NCI-H524 (cell line): Measurements from ENCODE around the gene ASTN1.
A peak's percentile ranks its signal among the peaks of the same experiment; 100 is the strongest.
"Not testable (repeated sequence)": the region's sequence is repeated elsewhere in the genome, so short reads cannot be mapped to it uniquely, and the experiment has no call there.

Experiments
- DNase-seq, 2 experiments: peaks; one replicate each; lab custom pipeline; 2025; lab: John Stamatoyannopoulos, UW

Gene ASTN1

DNA sequence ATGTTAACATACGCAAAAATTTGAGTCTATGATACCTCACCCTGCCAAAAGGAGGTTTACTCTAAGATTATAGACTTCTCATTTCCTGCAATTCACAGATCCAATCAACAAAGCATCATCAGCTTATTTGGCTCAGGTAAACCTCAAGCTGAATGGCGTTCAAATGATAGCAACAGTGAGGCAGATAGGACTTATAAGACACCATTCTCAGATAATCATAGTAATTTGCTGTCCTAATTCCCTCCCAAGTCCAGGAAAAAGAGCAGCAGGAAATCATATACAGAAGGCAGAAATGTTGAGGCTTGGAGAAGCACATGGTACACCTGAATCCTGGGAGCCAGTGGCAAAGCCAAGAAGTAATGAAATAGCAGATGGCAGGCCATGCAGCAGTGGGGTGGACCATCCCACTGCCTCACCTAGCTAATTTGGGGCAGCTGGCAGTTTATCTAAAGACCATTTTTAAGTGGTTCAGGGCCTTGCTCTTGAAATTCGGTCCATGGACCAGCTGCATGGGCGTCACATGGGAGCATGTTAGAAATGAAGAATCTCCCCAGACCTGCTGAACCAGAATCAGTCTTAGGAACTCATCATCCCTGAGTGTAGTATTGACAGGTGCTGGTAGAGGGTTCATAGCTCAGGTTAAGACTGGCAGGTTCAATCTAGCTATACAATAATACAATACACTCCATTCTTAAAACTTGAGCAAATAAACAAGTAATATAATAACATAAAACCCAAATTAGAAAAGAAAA, 57.7 kb downstream of the ASTN1 start:
- DNase-seq = peak; percentile 88 to 93

DNA sequence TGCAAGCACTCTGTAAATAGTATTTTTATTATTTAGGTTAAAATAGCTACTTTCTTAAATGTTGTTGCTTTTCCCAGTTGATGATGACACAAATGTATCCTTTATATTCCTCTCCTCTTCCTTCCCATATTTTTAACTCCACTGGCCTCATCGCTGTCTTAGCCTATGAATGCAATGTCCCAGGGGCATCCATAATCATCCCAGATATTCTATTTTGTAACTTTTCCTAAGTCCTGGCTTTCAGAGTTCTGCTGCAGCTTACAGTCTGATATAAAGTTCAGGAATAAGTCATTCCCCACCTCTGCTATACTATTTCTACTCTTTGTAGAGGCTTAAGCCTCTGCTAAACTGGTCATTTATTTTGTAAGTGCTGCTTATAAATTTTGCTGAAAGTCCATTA, 58.3 kb downstream of the ASTN1 start:
- no peak for DNase-seq

DNA sequence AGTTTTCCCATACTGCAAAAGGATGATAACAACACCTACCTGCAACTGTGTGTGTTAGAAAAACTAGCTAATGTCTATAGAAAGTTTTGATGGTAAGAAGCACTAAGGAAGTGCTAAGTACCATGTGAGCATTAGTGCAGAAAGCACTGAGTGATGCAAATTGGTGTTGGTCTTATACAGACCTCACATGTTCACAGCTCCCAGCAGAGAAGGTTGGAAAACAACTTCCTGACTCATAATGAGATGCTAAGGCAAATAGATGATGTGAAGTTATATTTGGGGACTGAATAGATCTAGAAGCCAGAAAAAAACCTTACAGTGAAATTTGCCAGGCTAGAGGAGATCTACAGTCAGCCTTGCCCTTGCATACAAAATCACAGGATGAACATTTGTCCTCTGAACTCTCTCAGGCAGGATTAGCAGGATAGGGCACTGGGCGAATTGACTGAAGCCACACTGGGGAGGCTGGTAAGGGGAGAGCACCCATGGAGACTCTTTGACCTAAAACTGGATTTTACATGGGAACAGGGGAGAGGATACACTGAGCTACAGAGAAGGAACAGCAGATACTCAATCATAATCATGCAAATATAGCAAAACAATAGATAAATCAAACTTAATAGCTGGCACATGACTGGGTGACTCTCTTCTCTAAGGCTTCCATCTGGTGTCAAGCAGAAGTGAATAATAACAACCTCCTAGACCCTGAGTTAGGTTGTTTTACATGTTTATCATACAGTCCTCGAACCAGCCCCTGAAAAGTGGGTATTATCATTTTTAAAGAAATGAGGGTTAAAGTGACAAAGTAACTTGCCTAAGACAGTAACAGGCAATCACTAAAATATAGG, 61.3 kb downstream of the ASTN1 start:
- DNase-seq = peak in 1 of 2 experiments; percentile 24

DNA sequence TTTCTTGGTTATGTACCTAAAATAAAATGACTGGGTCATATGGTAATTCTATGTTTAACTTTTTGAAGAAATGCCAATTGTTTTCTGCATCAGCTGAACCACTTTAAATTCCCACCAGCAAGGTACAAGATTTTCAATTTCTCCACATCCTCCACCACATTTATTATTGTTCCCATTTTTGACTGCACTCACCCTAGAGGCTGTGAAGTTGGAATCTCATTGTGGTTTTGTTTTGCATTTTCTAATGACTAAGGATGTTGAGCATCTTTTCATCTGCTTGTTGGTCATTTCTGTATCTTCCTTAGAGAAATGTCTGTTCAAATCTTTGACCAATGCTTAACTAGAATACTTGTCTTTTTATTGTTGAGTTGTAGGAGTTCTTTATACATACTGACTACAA, 72.5 kb downstream of the ASTN1 start:
- no peak for DNase-seq

DNA sequence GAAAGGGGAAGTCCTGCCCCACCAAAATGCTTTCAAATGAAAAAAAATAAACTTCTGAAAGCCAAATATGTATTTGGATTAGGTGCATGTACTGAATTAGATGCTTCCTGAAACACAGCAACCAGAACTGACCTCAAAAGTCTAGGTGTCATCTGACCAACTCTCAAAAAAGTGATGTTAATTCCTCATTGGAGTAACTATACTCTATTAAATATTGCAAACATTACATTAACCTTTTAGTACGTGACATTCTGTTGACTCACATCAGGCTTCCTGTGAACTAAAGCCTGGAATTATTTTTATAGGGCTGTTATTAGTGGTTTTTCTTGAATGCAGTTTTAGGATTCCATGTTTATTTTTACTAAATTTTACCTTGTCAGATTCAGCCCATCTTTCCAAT, 73.5 kb downstream of the ASTN1 start:
- DNase-seq = no peak

DNA sequence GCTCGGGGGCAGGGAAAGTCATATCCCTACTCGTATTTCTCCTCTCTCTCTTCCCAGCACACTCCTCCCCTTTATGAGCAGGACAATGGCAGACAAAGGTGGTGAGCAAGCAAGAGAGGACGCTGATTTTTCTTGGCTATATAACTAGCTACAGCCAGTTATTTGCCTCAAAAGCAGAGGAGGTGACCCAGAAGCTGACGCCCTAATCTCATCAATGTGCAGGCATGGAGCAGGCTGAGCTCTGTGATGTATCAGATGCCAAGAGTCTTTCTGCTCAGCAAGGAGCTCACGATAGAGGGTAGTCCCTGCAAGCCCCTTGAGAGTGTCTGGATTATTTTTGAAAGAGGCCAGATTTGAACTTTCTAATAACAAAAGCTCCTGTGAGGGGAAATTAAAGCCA, 75.5 kb downstream of the ASTN1 start:
- no peak for DNase-seq

DNA sequence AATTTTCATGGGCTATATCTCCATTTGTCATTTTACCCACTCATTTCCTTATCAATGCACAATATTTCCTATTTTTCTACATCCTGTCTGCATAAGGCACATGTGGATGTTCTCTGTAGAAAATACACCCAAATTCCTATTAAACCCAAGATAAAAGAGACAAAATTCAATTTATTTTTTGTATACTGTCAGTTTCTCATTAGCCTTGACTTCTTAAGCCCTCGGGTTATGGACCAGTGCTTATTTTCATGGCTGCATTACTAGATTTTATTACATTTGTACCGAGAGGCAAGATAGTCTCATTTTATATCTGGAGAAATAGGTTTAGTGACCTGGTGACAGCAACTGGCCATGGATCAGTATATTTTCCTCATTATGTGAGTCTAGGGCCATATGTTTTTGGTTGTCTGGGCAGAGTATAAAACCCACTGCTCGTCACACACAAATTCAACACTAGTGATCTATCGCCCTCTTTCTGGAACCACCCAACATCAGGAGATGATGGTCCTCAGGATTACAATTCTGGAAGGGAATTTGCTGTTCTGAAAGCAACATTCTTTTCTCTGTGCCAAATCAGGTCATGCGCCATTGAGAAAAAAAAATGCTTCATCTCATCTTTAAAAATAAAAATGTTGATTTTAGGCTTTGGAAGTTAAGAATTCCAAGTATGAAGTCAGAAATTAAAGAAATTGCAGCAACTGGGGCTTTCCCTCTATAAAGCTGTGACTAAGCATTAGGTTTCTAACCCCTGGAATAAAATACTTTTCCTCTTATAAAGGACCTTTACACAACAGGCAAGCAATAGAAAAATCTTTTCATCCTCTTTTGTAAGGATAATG, 81.4 kb downstream of the ASTN1 start:
- no peak for DNase-seq

DNA sequence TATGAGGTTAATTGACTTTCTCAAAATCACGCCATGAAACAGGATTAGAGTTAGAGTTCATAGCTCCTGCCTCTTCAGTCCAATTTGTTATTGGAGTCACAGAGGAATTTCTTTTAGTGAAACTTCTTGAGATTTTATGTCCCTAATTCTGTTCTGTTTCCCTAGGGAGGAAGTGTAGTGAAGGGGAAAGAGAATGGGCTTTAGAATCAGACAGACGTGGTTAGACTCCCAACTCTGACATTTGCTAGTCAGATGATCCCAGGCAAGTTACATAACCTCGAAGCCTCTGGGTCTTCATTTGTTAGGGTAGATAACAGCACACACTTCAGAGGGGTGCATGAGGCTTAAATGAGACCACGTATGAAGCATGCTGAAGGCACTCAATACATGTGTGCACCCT, 83.9 kb downstream of the ASTN1 start:
- no peak for DNase-seq

DNA sequence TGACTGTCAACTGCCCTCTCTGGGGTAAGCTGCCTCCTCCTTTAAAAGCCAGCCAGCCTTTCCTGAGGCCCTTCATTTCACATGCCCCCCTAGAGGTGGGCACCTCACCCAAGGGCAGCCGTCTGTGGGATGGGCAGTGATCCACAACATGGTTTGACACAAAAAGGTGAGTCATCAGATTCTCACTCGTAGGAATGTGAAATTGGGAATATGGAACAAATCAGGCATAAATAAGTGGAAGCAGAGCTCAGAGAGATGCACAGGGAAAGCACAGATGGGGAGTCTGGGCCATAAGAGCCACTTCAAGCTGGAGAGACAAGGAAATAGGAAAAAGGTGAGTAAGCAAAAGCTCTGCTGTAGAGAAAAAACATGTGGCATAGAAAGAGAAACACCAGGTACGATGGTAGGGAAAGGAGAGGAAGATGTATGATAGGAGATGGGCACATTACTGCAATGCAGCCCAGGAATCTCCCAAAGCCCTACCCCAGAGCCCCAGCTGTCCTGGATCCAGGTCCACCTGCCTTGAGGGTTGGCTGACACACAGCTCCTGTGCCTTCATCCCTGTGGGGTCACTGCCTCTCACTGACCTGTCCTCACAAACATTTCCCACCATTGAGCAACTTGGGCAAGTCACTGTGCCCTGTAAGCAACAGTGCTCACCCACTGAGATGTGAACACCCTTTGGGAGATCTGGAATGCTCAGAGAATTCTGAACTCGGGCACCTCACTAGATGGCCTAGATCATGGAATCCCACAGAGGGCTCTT, 86.6 kb downstream of the ASTN1 start:
- peak; percentile 42 to 72 for DNase-seq

DNA sequence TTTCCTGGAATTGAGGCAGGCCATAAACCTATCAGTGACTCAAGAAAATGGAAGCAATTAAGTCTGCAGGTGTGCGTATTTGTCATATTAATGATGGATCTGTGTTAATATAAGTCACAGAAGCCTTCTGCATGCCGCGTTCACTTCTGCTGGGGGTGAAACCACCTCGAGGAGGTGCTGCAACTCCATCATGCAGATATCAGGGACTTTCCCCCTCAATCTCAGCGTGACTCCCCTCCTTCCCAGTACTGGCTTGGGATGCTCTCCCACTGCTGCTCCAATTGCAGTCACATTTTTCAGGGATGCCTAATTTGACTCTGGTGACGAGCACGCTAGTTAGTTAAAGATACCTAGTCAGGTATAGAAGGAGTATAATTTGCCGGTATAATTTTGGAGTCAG, 87.5 kb downstream of the ASTN1 start:
- peak in 1 of 2 experiments; percentile 20 for DNase-seq

DNA sequence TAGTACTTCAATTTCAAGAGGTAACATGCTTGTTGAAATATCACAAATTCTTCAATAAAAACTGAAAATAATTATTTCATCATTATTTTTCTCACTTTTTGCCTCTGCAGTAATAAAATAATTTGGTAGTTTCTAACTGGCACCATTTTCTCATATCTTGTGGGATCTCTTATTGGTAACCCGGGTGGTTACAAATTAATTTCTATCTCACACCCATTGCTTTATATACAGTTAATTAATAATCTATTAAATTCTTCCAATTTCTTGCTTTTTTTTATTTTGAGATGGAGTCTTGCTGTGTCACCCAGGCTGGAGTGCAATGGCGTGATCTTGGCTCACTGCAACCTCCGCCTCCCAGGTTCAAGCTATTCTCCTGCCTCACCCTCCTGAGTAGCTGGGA, 89.7 kb downstream of the ASTN1 start:
- DNase-seq = not testable (repeated sequence)

DNA sequence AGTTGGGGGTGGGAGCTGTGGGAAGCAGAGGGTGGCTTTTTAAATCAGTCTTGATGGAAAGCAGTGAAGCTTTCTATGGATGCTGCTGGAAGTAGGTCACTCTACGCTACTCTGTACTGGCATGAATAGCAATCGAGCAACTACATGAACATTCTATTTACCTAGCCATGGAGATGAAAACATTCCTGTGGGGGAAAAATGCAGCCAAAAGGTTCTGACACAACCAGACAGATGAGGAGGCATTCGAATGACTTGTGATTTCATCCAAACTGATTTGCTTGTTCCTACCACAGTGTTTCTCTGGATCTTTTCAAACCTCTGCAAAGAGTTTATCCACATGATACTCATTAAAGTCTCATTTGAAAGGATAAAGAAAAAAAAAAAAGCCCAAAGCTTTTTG, 95.0 kb downstream of the ASTN1 start:
- no peak for DNase-seq

DNA sequence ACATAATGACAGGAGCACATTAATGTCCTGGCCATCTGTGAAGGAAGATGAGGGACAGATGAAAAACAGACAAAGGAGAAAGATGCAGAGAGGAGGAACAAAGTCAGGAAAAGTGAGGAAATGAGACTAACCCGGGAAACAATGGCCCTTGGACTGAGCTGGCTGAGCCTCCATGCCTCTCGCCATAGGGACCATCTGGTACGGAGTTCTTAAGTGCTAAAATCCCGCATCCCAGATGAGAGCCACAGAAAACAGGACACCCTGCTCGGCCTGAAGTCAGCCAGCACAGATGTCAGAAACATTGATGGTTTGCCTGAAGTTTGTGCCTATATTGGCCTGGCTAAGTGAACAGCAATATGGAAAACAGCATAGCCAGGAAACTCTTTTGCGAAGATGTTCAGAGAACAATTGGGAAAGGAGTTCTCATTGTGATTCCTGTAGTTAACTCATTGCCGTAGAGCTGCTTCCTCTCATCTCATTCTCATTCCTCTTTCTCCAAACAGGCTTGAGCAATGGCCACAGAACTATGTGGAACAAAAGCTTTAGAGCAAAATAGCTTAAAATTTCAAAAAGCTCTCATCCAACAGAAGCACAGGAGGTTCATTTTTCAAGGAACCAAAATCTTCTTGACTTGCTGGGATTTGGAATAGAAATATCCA, 96.6 kb downstream of the ASTN1 start:
- peak; percentile 93 to 95 for DNase-seq

DNA sequence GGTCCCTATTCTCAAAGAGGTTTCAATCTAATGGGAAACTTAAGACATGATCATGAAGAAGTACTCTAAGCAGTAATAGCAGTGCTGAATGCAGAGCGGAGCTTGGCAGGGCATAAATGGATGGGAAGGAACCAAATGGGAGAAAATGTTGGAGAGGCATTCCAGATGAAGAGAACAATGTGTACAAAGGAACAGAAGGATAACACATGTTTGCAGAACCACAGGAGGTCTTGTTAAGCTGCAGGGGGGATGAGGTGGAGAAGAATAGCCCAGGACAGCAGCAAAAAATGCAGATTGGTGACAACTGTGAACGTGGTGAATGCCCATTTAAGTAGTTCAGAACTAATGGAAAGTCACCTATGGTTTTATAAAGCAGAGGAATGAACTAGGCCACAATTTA, 99.1 kb downstream of the ASTN1 start:
- DNase-seq = no peak

DNA sequence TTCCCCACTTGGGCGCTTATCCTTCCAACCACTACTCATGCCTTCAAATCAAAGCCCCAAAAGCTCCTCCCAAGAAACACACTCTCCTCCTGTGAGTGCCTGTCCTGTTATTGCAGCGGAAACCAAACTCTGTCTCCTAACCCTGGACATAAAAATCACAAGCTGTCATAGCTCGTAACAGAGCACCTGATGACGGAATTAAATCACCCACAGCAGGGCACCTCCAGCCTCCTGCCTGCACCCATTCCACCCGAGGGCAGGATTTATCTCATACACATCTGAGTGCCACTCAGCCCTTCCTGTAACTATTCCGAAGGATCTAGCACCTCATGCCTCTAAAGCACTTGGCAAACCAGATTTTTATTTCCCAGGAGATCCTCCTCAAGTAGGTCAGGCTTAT, 100.9 kb downstream of the ASTN1 start:
- DNase-seq = no peak

DNA sequence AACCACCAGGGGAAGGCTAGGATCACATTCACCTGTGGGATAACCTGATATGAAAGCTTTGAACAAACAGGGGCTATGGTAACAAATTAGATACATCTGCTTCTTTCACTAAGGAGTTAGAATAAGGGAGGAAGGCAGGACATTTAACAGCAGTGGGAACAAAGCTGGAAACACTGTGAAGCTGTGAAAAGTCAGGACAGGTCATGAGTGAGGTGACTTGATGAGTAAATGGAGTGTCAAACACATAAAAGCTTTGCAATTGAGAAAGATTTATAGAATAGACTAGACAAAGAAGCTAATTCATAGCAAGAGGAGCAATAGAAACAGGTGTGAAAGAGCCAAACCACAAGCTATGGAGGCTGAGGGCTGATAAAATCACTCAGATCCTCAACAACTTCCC, 110.0 kb downstream of the ASTN1 start:
- no peak for DNase-seq

DNA sequence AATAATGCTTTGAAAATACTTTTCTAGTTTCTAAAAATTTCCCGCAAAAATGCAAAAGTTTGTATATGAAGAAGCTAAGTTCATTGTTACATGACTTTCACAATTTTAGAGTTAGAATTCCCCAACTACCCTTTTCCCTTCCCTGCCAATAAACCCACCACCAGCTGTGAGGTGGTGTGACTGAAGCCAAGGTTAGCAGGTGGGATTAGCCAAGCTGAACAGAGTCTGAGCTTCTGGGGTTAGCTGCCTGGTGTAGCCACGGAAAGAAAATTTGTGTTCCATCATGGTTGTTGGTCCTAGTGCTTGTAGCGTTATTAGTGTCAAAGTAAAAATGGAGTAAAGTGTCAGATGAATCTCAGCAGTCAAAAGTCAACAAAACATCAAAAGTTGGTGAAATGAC, 110.9 kb downstream of the ASTN1 start:
- no peak for DNase-seq

DNA sequence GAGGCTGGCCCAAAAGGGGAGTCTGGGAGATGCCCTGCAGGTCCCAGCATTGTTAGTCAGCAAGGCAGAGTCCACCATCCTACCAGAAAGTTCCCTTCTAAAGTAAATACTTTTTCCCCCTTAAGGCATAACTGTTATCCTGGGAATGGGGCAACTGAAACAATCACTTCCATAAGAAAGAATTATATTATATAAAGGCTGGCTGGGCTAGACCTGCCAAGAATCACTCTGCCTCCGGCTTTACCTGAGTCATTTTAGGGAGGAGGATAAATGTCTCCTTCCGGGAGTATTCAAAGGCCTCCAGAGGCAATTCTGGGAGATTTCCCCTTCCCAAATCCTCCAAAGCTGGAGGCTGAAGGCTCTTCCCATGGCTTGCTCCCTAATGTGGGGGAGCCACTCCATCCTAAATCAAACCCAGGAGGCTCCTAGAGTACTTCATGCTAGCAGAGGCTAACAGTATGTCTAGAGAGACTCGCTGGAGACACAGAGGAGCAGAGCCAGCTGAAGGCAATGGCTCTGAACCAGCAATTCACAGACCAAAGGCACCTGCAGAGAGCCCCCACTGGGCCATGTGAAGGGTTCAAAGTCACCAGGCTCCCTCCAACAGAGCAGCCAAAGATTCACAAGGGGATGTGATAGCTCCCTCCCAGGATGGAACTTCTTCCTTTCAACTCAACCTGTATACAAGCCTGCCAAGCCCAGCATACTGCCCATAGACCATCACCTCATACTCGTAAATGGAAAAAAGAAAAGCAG, 116.0 kb downstream of the ASTN1 start:
- no peak for DNase-seq

DNA sequence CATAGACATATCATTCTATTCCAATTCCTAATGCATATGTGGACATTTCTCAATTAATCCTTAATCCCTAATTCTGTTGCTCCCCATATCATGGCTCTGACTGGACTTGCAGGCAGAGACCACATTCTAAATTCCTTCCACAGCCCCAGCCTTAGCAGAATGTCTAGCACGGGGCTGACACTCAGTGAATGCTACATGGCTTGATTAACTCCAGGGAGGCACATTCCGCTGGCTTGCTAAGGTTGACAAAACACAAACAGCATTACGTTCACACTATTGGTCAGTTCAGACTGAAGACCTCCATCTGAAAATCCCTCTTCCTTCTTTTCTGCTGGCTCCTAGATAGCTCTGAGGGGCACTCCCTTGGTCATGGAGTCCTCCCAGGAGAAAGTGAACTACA, 119.4 kb downstream of the ASTN1 start:
- no peak for DNase-seq

DNA sequence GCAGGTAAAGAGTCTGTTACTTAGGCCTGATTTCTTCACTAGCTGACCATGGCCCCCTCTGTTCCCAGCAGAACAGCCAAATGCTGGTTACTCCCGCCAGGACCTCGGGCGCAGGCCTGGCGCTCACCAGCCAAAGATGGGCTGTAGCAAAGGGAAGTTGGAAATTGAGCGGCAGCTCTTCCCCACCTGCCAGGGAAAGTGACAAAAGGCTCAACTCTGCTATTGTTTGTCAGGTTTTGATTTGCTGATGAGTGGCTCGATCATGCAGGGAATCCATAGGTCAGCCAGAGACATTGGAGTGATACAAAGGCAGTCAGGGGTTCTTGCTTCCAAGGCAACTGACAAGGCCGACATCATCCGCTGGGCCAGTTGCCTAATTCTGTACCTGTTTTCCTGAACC, 120.1 kb downstream of the ASTN1 start:
- DNase-seq = no peak

DNA sequence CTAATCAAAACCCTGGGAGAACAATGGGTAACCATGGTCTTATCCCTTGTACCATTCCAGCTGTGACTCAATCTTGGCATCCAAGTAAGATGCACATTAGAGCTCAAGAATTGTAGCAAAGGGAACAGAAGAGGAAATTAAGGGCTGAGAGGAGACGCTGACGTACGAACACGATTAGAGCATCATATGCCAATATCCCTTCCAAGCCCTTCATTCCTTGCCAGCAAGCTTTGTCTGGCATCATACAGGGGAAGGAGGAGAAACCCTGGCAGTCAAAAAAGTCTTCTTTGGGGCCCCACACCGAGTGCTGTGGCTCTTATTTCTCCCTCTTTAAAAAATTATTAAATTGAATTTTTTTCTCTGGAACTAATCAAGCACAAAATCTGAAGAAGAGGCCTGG, 120.9 kb downstream of the ASTN1 start:
- DNase-seq = no peak
